CD4-positive, CD25-positive, alpha-beta regulatory T cell (primary cell): Measurements from ENCODE around the gene DDX20. TPM values are rescaled to one million over a fixed set of nuclear protein-coding genes. Genes with fewer than 3 reads are reported as not detected.

Source experiments
- ATAC-seq, 2 donors: fragments of 150-1000 bp; cut with Tn5 transposase; one replicate each; pipeline ENCODE4 v1.10.0; 2021; ENCODE audit warnings: low read depth in 2 of 2, moderate number of reproducible peaks in 2 of 2, moderate library complexity in 1 of 2
- DNase-seq, 3 donors: peaks; one replicate each; pipeline versions ENCODE4 v3.0.0 to v3.0.0-alpha.2; 2012 to 2022; ENCODE audit warnings: mixed read lengths in 1 of 3
- H3K27ac ChIP-seq: one replicate; pipeline ENCODE4 v1.7.0; 2013; ENCODE audit warnings: mild to moderate bottlenecking, low read length; ENCODE audit not compliant: insufficient read depth, poor library complexity, severe bottlenecking
- H3K27me3 ChIP-seq: one replicate; pipeline ENCODE4 v1.7.0; 2013; ENCODE audit warnings: low read length; ENCODE audit not compliant: control insufficient read depth, insufficient read depth
- H3K36me3 ChIP-seq: one replicate; pipeline ENCODE4 v1.7.0; 2013; ENCODE audit warnings: mild to moderate bottlenecking, low read length, moderate library complexity; ENCODE audit not compliant: control insufficient read depth, insufficient read depth
- H3K4me1 ChIP-seq: 2 replicates; pipeline ENCODE4 v1.7.0; 2013; ENCODE audit warnings: mild to moderate bottlenecking, low read length; ENCODE audit not compliant: insufficient read depth, control insufficient read depth, poor library complexity, severe bottlenecking
- H3K4me3 ChIP-seq: one replicate; pipeline ENCODE4 v1.7.0; 2013; ENCODE audit warnings: low read depth, mild to moderate bottlenecking, low read length, moderate library complexity
- H3K9me3 ChIP-seq, 2 experiments: 1 replicate in 1 of 2; 2 replicates in 1 of 2; pipeline ENCODE4 v1.7.0; 2013; ENCODE audit warnings: low read length in 2 of 2, mild to moderate bottlenecking in 1 of 2, moderate library complexity in 1 of 2; ENCODE audit not compliant: control insufficient read depth in 2 of 2
- H3K27ac Mint-ChIP-seq, 3 donors: one replicate each; pipeline ENCODE4 v1.8.0; 2020 to 2022; ENCODE audit warnings: mild to moderate bottlenecking in 3 of 3, mixed read lengths in 3 of 3, moderate library complexity in 2 of 3
- H3K27me3 Mint-ChIP-seq: one replicate; pipeline ENCODE4 v1.8.0; 2022; ENCODE audit warnings: mild to moderate bottlenecking, mixed read lengths
- H3K36me3 Mint-ChIP-seq: one replicate; pipeline ENCODE4 v1.8.0; 2020; ENCODE audit warnings: mixed read lengths
- H3K4me1 Mint-ChIP-seq, 4 donors: one replicate each; pipeline ENCODE4 v1.8.0; 2020 to 2022; ENCODE audit warnings: mixed read lengths in 4 of 4, mild to moderate bottlenecking in 1 of 4
- H3K4me3 Mint-ChIP-seq, 4 donors: one replicate each; pipeline ENCODE4 v1.8.0; 2020 to 2022; ENCODE audit warnings: mild to moderate bottlenecking in 4 of 4, mixed read lengths in 4 of 4, moderate library complexity in 3 of 4
- H3K9me3 Mint-ChIP-seq, 7 donors: one replicate each; pipeline ENCODE4 v1.8.0; 2020 to 2022; ENCODE audit warnings: mixed read lengths in 7 of 7, mild to moderate bottlenecking in 3 of 7, moderate library complexity in 2 of 7
- polyA plus RNA-seq, 4 donors: library from polyadenylated mRNA; unstranded; fragments of 300-500 nt; fragmentation: Illumina TruSeq; gene quantifications; one replicate each; pipeline ENCODE4 v1.2.3, GENCODE V29; 2021
- total RNA-seq: library from RNA; stranded (reverse); gene quantifications from one replicate; pipeline ENCODE4 v1.2.3, GENCODE V29; 2022

The DDX20 gene
- total and polyA plus RNA-seq, 5 donors from 2014 or later = 9.6 to 18.8 (median 15.0) TPM

DNA sequence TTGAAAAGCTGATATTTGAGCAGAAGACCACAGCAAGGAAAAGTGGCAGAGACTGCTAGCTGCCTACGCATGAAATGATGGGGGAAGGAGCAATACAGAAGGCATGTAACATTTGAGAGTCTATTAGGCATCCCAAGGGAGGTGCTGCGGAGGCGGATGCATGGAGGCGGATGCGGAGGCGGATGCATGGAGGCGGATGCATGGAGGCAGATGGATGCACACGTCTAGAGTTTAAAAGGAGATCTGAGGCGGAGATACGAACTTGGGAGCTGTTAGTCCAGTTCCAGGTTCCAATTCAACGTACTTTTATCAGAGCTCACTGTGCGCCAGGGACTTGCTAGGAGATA is 744 bp upstream of the DDX20 start:
- H3K36me3 Mint-ChIP-seq = peaks cover 11% of the 10 kb centered on the region
- peak overlapping the region; percentile 95 for H3K27ac ChIP-seq
- peak overlapping the region; percentile 99 to 100 (median 99) for H3K27ac Mint-ChIP-seq
- H3K9me3 Mint-ChIP-seq = no peaks in the 10 kb centered on the region
- peak overlapping the region; percentile 94 for H3K4me3 ChIP-seq
- H3K4me1 Mint-ChIP-seq = peaks cover 16 to 54% (median 34%) of the 10 kb centered on the region in 4 donors
- H3K27me3 ChIP-seq = no peaks in the 10 kb centered on the region
- H3K9me3 ChIP-seq = no peaks in the 10 kb centered on the region
- peaks cover 4% of the 10 kb centered on the region for H3K27me3 Mint-ChIP-seq
- peaks cover 29% of the 10 kb centered on the region for H3K4me1 ChIP-seq
- peaks cover 14% of the 10 kb centered on the region for H3K36me3 ChIP-seq
- H3K4me3 Mint-ChIP-seq = peak overlapping the region; percentile 88 to 100 (median 99)
- DNase-seq = peak in 2 of 3 donors; percentile 27 to 71
- ATAC-seq = no peak

DNA sequence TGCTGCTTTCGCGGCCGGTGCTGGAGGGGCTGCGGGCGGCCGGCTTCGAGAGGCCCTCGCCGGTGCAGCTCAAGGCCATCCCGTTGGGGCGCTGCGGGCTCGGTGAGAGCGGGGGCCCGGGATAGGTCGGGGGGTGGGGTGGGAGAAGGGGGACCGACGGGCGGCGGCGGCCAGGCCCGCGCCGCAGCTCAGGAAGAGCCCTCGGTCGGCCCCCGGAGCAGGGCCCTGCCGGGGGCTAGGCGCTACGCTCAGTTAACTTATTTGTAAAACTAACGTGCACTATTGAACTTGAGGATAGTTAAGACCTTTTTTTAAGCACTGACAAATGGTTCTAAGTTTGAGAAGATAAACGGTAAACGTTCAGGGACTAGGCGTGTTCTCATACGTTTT is 418 bp downstream of the DDX20 start:
- DNase-seq = no peak
- Mint-ChIP-seq H3K27me3 (peaks cover 4% of the 10 kb centered on the region), H3K9me3 (no peaks in the 10 kb centered on the region), H3K4me3 (peak overlapping the region; percentile 88 to 100 (median 99)), H3K4me1 (peaks cover 21 to 62% (median 40%) of the 10 kb centered on the region in 4 donors), H3K36me3 (peaks cover 21% of the 10 kb centered on the region), H3K27ac (peak overlapping the region in 2 of 3 donors; percentile 85 to 99)
- peak; percentile 2 to 7 for ATAC-seq
- Histone ChIP-seq H3K27ac (peak overlapping the region; percentile 95), H3K4me3 (peak overlapping the region; percentile 96), H3K4me1 (peaks cover 29% of the 10 kb centered on the region), H3K27me3 (no peaks in the 10 kb centered on the region), H3K36me3 (peaks cover 25% of the 10 kb centered on the region), H3K9me3 (no peaks in the 10 kb centered on the region)

DNA sequence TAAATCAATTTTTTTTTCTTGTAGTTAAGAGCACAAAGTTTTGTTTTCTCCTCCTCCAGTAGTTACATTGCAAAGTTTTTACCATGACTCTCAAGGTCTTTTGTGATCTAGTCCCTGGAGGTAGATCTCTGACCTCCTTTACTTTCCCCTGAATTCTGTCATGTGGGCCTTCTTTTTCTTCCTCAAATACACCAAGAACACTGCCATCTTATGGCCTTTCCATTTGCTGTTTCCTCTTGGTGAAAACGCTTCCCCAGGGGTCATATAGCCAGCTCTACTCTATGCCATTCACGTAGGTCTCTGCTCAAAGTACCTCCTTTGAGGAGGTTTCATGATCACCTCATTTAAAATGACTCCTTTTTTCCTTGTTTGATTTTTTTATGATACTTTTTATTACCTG is 2.7 kb downstream of the DDX20 start:
- Mint-ChIP-seq H3K27me3 (peaks cover 4% of the 10 kb centered on the region), H3K27ac (peak overlapping the region in 2 of 3 donors; percentile 69 to 76), H3K4me3 (peak overlapping the region; percentile 56 to 88 (median 72)), H3K4me1 (peaks cover 24 to 60% (median 45%) of the 10 kb centered on the region in 4 donors), H3K36me3 (peaks cover 39% of the 10 kb centered on the region), H3K9me3 (no peaks in the 10 kb centered on the region)
- H3K27ac ChIP-seq = no peak overlapping the region
- H3K4me3 ChIP-seq = no peak overlapping the region
- no peaks in the 10 kb centered on the region for H3K9me3 ChIP-seq
- H3K36me3 ChIP-seq = peaks cover 46% of the 10 kb centered on the region
- ATAC-seq (no peak), DNase-seq (no peak)
- no peaks in the 10 kb centered on the region for H3K27me3 ChIP-seq
- H3K4me1 ChIP-seq = peaks cover 29% of the 10 kb centered on the region

DNA sequence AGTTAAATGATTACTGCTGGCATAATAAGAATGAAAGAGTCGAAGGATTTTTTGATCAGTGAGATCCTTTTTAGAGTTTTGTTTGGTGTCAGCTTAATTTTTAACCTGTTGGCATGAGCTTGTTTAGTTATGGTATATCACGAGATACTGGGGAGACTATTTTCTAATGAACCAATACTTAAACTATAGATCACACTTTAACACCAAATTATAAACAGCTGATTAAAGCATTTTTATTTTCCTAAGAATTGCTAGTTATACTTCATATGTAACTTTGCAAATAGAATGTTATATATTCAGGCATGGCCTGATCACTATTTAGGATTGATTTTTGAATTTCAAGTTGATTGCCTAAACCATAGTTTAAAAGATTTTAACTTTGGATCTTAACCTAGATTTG is 6.0 kb downstream of the DDX20 start:
- peaks cover 78% of the 10 kb centered on the region for H3K36me3 ChIP-seq

DNA sequence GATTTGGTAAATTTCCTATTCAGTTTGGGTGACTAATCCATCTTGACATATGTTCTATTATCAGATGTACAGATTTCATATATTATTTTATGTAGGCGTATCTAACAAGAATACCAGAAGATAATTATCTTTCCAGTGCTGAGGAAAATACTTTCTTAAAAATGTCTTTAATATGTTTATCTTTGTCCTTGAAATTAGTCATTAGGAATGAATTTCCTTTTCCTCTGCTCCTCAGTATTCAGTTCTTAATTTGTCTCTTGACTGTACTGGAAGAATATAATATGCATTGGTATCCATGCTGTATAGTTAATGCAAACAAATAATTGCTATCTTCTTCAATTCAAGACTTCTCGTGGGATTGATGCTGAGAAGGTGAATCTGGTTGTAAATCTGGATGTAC is 6.6 kb downstream of the DDX20 start:
- ATAC-seq (no peak), DNase-seq (no peak)
- no peaks in the 10 kb centered on the region for H3K27me3 ChIP-seq
- peaks cover 7% of the 10 kb centered on the region for H3K4me1 ChIP-seq
- no peak overlapping the region for H3K4me3 ChIP-seq
- no peaks in the 10 kb centered on the region for H3K9me3 ChIP-seq
- peaks cover 15 to 30% (median 25%) of the 10 kb centered on the region in 4 donors for H3K4me1 Mint-ChIP-seq
- no peaks in the 10 kb centered on the region for H3K9me3 Mint-ChIP-seq
- peaks cover 84% of the 10 kb centered on the region for H3K36me3 ChIP-seq
- no peak overlapping the region for H3K27ac Mint-ChIP-seq
- H3K27me3 Mint-ChIP-seq = no peaks in the 10 kb centered on the region
- peak overlapping the region in 1 of 4 donors; percentile 38 for H3K4me3 Mint-ChIP-seq
- H3K36me3 Mint-ChIP-seq = peaks cover 63% of the 10 kb centered on the region
- no peak overlapping the region for H3K27ac ChIP-seq

More for the DNA sequence above, 6.0 kb downstream of the DDX20 start:
- Mint-ChIP-seq H3K27ac (no peak overlapping the region), H3K4me3 (peak overlapping the region in 2 of 4 donors; percentile 38 to 51), H3K27me3 (no peaks in the 10 kb centered on the region), H3K9me3 (no peaks in the 10 kb centered on the region), H3K4me1 (peaks cover 17 to 37% (median 28%) of the 10 kb centered on the region in 4 donors), H3K36me3 (peaks cover 63% of the 10 kb centered on the region)
- Histone ChIP-seq H3K27ac (no peak overlapping the region), H3K4me3 (no peak overlapping the region), H3K9me3 (no peaks in the 10 kb centered on the region), H3K27me3 (no peaks in the 10 kb centered on the region), H3K4me1 (peaks cover 13% of the 10 kb centered on the region)
- DNase-seq (no peak), ATAC-seq (no peak)

DNA sequence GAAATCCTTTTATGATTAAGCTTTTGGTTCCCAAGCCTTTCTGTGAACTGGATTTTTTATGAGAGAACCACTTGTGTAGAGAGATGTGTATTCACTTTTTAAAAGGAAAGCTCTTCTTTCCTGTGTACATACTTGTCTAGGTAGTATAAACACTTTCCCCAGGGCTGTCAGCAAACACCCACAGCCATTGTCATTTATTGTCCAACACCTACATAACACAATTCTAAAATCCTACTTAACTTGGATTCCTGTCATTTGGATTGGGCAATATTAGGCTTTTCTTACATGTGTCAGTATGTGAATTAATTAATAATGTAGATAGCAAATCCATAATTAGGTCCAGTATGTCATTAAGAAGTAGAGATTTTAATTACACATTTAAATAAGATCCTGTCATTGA is 12.3 kb downstream of the DDX20 start:
- peaks cover 26% of the 10 kb centered on the region for H3K36me3 Mint-ChIP-seq
- H3K27ac ChIP-seq = no peak overlapping the region
- H3K9me3 ChIP-seq = no peaks in the 10 kb centered on the region
- peaks cover 57% of the 10 kb centered on the region for H3K36me3 ChIP-seq
- no peaks in the 10 kb centered on the region for H3K9me3 Mint-ChIP-seq
- peaks cover 5 to 6% (median 5%) of the 10 kb centered on the region in 4 donors for H3K4me1 Mint-ChIP-seq
- no peak overlapping the region for H3K4me3 Mint-ChIP-seq
- peak overlapping the region in 1 of 3 donors; percentile 55 for H3K27ac Mint-ChIP-seq
- ATAC-seq (no peak), DNase-seq (no peak)
- no peak overlapping the region for H3K4me3 ChIP-seq
- no peaks in the 10 kb centered on the region for H3K27me3 Mint-ChIP-seq
- H3K4me1 ChIP-seq = no peaks in the 10 kb centered on the region
- H3K27me3 ChIP-seq = no peaks in the 10 kb centered on the region

DNA sequence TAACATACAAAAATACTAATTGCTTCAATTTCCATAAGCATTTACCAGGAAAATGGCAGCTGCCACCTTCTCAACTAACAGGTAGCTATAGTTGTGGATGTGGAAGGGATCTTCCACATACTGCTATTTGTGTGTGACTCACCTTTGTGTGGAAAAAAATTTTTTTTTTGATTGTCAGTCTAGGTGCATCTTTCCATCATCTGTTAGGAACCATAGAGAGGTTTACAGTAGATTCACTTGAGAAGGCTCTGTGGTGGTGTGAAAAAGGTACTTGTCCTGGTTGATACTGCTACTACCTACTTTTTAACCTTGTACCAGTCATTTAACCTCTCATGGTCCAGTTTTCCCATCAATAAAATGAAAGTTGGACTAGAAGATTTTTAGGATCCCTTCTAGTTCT is 12.9 kb downstream of the DDX20 start:
- peaks cover 53% of the 10 kb centered on the region for H3K36me3 ChIP-seq
- H3K27ac Mint-ChIP-seq = no peak overlapping the region
- H3K36me3 Mint-ChIP-seq = peaks cover 24% of the 10 kb centered on the region

DNA sequence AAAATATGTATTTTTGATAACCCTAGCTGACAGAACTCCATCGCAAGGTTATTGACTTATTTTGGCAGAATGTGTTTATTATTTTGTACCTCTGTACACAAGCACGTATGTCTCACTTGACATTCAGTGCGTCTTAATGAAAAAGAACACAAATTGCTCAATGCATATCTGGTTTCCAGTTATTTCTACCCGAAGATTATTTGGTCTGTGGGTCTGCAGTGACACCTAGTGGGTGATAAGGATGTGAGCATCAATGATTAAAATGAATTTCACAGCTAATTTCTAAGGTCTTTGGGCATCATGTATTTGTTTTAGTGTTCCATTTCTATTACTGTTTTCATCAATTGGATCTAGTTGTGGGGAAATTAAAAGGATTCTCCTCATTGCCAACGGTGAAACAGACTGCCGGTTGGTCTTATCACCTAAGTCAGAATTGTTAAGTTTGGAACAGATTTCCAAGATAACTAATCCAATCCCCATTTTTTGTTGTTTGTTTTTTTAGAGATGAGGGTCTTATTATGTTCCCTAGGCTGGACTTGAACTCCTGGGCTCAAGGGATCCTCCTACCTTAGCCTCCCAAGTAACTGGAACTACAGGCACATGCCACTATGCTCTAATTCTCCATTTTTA is 13.9 kb downstream of the DDX20 start:
- Mint-ChIP-seq H3K27ac (no peak overlapping the region), H3K9me3 (no peaks in the 10 kb centered on the region), H3K4me3 (no peak overlapping the region), H3K27me3 (no peaks in the 10 kb centered on the region), H3K36me3 (peaks cover 17% of the 10 kb centered on the region), H3K4me1 (peaks cover 4 to 5% (median 4%) of the 10 kb centered on the region in 4 donors)
- H3K4me1 ChIP-seq = no peaks in the 10 kb centered on the region
- peak; percentile 58 to 80 for ATAC-seq
- no peaks in the 10 kb centered on the region for H3K27me3 ChIP-seq
- H3K27ac ChIP-seq = no peak overlapping the region
- H3K4me3 ChIP-seq = no peak overlapping the region
- peak; percentile 47 to 78 (median 65) for DNase-seq
- peaks cover 44% of the 10 kb centered on the region for H3K36me3 ChIP-seq
- H3K9me3 ChIP-seq = no peaks in the 10 kb centered on the region

More for the DNA sequence above, 12.9 kb downstream of the DDX20 start:
- no peak overlapping the region for H3K4me3 ChIP-seq
- no peak overlapping the region for H3K27ac ChIP-seq
- H3K4me1 Mint-ChIP-seq = peaks cover 4 to 6% (median 5%) of the 10 kb centered on the region in 4 donors
- no peaks in the 10 kb centered on the region for H3K27me3 Mint-ChIP-seq
- no peak overlapping the region for H3K4me3 Mint-ChIP-seq
- no peaks in the 10 kb centered on the region for H3K9me3 Mint-ChIP-seq
- DNase-seq (no peak), ATAC-seq (no peak)
- H3K27me3 ChIP-seq = no peaks in the 10 kb centered on the region
- H3K4me1 ChIP-seq = no peaks in the 10 kb centered on the region
- H3K9me3 ChIP-seq = no peaks in the 10 kb centered on the region
